IPS-20b (cell line): Measurements from ENCODE around the gene LRRC53.

Experiments
- H3K27ac ChIP-seq: one replicate; pipeline ENCODE4 v1.5.1; 2013; ENCODE audit warnings: low read length
- H3K27me3 ChIP-seq: 2 replicates; pipeline ENCODE4 v1.6.1; 2013; ENCODE audit warnings: mild to moderate bottlenecking, low read length, inconsistent platforms; ENCODE audit not compliant: insufficient read depth
- H3K36me3 ChIP-seq: 2 replicates; pipeline ENCODE4 v1.6.1; 2013; ENCODE audit warnings: low read depth, mild to moderate bottlenecking, inconsistent platforms, low read length, moderate library complexity; ENCODE audit not compliant: insufficient read depth
- H3K4me1 ChIP-seq: 2 replicates; pipeline ENCODE4 v1.6.1; 2013; ENCODE audit warnings: mild to moderate bottlenecking, control low read depth, inconsistent platforms, low read length, moderate library complexity; ENCODE audit not compliant: insufficient read depth
- H3K4me3 ChIP-seq: 2 replicates; pipeline ENCODE4 v1.5.1; 2013; ENCODE audit warnings: mild to moderate bottlenecking, low read length, inconsistent platforms
- H3K9ac ChIP-seq: 2 replicates; pipeline ENCODE4 v1.6.1; 2013; ENCODE audit warnings: low read depth, mild to moderate bottlenecking, inconsistent platforms, low read length, moderate library complexity
- H3K9me3 ChIP-seq: 2 replicates; pipeline ENCODE4 v1.6.1; 2013; ENCODE audit warnings: mild to moderate bottlenecking, low read depth, low read length, inconsistent platforms; ENCODE audit not compliant: insufficient read depth

Gene LRRC53

DNA sequence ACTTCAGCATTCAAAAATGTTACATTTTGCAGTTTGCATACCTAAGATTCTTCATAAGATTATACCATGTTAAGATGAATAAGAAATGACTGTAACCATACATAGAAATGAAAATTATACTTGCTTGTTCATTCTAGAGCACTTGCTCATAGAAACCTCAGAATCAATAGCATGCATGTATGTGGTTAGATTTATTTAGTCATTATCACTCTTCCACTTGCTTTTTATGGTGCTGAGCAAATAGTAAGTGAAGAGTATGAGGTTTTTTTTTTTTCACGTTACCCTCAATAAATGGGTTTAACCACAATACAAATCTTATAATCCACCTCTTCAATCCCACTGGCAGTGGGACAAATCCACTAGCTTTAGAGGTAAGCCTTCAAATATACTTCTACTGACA, 84.7 kb downstream of the LRRC53 start:
- Histone ChIP-seq H3K4me3 (no peak overlapping the region), H3K27ac (no peak overlapping the region), H3K9me3 (no peaks in the 10 kb centered on the region), H3K36me3 (no peaks in the 10 kb centered on the region), H3K27me3 (no peaks in the 10 kb centered on the region), H3K9ac (no peak overlapping the region), H3K4me1 (no peaks in the 10 kb centered on the region; the same call in 1 of the 2 replicates)

DNA sequence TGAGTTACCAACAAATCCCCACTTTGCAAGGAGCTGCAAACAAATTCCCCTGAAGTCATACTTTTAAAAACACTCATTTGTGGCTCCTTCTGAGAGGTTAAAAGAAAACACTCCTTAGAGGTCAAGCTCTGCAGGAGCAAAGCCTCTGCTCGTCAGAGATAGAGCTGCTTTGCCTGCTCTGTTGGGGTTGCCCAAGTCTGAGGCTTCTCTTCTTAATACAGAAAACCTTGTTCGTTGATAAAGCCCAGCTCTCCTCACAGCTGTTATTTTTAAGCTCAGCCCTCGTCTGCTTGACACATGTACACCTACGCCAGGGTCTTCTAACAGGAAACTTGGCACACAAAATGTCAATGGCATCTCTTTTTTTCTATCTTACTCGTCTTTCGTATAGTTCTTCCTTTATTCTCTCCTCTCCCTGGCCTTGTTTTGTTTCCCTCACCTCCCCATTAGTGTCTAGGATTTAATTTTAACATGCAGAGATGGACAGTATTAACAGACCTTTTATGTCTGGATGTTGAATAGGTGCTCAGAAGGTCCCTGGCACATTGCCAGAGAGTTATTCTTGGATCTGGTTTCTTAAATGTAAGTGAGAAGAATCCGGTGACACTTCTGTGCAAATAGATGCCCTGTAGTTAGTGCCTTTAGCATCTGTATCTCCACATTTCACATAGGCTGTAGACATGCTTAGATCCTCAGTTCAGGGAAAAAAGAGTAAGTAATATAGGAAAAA, 86.0 kb downstream of the LRRC53 start:
- H3K9me3 ChIP-seq: no peaks in the 10 kb centered on the region
- H3K4me1 ChIP-seq: no peaks in the 10 kb centered on the region; the same call in 1 of the 2 replicates

DNA sequence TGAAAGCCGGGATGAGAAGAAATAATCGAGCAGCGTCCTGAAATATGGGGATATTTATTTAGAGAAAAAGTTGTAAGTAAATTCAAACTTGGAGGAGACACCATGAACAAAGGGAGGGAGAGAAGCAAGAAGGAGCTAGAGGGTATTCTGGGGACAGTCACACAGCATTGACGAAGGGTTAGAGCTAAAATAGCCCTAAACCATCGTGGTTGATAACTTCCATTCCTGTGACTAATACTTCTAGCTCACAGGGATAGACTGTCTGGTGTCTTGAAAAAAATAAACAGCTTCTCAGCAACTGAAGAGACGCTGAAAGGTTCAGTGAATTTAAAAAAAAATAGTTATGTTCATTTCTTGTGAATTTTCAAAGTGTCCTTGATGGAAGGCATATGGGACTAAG, 86.7 kb downstream of the LRRC53 start:
- Histone ChIP-seq H3K9ac (no peak overlapping the region), H3K9me3 (no peaks in the 10 kb centered on the region), H3K4me3 (no peak overlapping the region), H3K27ac (no peak overlapping the region), H3K36me3 (no peaks in the 10 kb centered on the region), H3K4me1 (no peaks in the 10 kb centered on the region; the same call in 1 of the 2 replicates), H3K27me3 (no peaks in the 10 kb centered on the region)

More for the DNA sequence above, 86.0 kb downstream of the LRRC53 start:
- Histone ChIP-seq H3K27me3 (no peaks in the 10 kb centered on the region), H3K27ac (no peak overlapping the region), H3K4me3 (no peak overlapping the region), H3K36me3 (no peaks in the 10 kb centered on the region), H3K9ac (no peak overlapping the region)

DNA sequence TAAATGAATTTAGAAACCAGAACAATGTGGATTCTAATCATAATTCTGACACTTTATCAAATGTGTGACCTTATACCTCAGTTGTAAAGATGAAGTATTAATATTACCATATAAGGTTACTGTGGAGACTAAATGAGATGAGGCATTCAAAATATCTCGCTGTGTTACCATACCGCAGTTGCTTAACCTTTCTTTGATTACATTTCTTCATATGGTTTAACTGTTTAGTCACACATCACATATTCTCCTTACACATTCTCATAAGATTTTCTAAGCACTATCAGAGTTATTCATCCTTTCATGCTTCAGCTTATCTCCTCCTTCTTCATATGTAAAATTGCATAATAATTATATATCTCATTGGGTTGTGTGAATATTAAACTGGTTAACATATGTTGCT, 88.9 kb downstream of the LRRC53 start:
- Histone ChIP-seq H3K27me3 (no peaks in the 10 kb centered on the region), H3K9me3 (no peaks in the 10 kb centered on the region), H3K4me3 (no peak overlapping the region), H3K27ac (no peak overlapping the region), H3K4me1 (no peaks in the 10 kb centered on the region; the same call in 1 of the 2 replicates), H3K36me3 (no peaks in the 10 kb centered on the region), H3K9ac (no peak overlapping the region)

DNA sequence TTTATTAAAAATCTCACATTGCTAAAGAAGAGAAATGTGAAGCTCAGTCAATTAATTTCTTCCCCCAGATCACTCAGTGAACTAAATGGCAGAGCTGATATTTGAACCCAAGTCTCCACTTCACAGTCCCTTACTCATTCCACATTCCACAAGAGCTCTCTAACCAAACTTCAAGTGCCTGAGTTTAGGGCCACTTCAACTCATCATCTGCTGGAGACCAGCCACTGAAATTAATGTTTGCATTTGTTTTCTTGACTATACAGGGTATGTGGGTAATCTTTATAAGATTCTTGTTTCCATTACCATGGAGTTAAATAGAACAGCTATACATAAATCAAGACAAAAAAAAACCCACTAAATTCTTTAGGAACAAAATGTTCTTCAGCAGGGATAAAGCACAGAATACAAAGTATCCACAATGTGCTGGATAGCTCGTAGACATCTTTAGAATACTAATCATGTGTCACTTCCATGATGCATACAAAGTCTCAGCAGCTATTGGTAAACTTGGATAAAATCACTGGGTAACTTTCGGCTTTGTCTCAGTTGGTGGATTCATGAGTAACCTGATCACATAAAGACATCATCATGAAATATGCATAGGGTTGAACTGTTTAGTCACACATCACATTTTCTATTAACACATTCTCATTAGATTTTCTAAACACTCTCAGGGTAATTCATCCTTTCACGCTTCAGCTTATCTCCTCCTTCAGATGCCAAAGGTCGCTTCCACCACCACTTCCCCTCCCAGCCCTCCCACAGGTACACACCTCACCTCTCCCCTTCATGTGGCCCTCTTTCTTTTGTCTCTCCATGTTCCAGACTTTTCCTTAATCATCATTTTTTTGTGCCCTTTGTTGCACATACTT, 89.8 kb downstream of the LRRC53 start:
- Histone ChIP-seq H3K27ac (no peak overlapping the region), H3K4me3 (no peak overlapping the region), H3K36me3 (no peaks in the 10 kb centered on the region), H3K9ac (no peak overlapping the region), H3K9me3 (no peaks in the 10 kb centered on the region), H3K4me1 (no peaks in the 10 kb centered on the region; the same call in 1 of the 2 replicates), H3K27me3 (no peaks in the 10 kb centered on the region)

DNA sequence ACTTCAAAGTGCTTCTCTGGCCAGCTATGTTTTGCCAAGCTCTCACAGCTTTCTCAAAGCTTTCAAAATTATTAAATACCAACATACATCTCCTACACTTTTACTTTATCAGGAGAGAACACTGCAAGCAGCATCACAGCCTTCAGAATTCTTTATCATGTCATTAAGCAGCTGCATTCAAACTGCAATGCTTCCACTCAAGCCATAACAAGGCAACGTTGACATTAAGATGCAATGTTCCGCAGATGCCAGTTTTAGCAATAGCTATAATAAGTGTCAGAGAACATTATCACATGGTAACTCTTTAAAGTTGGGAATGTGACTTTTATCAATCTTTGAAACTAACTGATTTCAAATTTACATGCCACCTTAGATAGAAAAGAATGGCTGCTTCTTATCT, 91.9 kb downstream of the LRRC53 start:
- Histone ChIP-seq H3K27ac (no peak overlapping the region), H3K9me3 (no peaks in the 10 kb centered on the region), H3K4me3 (no peak overlapping the region), H3K4me1 (no peaks in the 10 kb centered on the region), H3K9ac (no peak overlapping the region), H3K27me3 (no peaks in the 10 kb centered on the region), H3K36me3 (no peaks in the 10 kb centered on the region)
